ENCODE results near the gene CCDC69. TPM values are rescaled to one million over a fixed set of nuclear protein-coding genes. Genes with fewer than 3 reads are reported as not detected.

The CCDC69 gene
- total RNA-seq, 2 experiments from 2014 or later = 119 to 123 TPM

DNA sequence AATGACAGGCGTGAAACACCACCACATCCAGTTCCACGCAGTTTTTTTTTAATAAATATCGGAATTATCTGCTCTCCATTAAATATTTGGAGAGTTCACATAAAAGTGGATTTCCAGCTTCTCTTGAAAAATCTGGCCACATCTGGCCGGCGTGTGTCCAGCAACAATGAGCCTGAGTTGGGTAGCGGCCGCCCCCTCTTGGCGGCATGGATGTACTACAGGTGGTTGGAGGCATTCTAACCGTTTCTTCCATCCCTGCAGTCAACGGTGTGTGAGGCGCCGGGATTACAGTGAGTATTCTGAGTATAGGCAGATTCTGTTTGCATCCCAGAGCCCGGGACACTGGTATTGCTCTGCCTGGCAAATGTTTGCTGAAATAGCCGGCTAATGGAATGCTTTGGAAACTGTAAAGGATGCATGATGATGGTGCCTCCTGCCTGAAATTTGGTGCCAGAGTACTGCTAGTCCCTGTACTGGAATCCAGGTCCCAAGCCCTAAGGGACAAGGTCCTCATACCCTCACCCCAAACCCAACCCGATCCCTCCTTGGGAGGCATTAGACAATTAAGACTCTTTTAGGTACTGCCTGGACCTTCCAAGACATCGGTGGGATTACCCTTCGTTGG is 15.5 kb upstream of the CCDC69 start:
- no peak for TF ChIP-seq EZH2phosphoT487 (IDR thresholded peaks at IDR 0.05; ENCODE audit: borderline replicate concordance, low read depth, low read length)
- TF ChIP-seq, protein P1, sequence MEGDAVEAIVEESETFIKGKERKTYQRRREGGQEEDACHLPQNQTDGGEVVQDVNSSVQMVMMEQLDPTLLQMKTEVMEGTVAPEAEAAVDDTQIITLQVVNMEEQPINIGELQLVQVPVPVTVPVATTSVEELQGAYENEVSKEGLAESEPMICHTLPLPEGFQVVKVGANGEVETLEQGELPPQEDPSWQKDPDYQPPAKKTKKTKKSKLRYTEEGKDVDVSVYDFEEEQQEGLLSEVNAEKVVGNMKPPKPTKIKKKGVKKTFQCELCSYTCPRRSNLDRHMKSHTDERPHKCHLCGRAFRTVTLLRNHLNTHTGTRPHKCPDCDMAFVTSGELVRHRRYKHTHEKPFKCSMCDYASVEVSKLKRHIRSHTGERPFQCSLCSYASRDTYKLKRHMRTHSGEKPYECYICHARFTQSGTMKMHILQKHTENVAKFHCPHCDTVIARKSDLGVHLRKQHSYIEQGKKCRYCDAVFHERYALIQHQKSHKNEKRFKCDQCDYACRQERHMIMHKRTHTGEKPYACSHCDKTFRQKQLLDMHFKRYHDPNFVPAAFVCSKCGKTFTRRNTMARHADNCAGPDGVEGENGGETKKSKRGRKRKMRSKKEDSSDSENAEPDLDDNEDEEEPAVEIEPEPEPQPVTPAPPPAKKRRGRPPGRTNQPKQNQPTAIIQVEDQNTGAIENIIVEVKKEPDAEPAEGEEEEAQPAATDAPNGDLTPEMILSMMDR (conservative IDR thresholded peaks at IDR 0.05; ENCODE audit: low read length) = peak; percentile 99
- intact Hi-C loops (cut with micrococcal nuclease; ENCODE audit: unreplicated experiment) = loop anchor here (1.0 kb wide), 4 partner anchors 25 to 188 kb away; no protein-coding TSS in a partner anchor
- Histone ChIP-seq H3K9me3 (ENCODE audit: low read length) (no peaks in the 10 kb centered on the region), H2AFZ (ENCODE audit: low read length) (peak overlapping the region; percentile 25; the same call in 1 of the 2 replicates), H3K9me2 (ENCODE audit: insufficient read depth, low read length) (no peaks in the 10 kb centered on the region), H3K4me2 (ENCODE audit: low read length) (peak overlapping the region; percentile 69), H3K4me1 (ENCODE audit: insufficient read depth, low read length, poor library complexity, severe bottlenecking) (peaks cover 79% of the 10 kb centered on the region), H3K4me3 (ENCODE audit: low read depth, low read length, poor library complexity, severe bottlenecking) (peak overlapping the region; percentile 49), H3K36me3 (ENCODE audit: insufficient read depth, low read length) (no peaks in the 10 kb centered on the region), H3K79me2 (ENCODE audit: insufficient read depth, low read depth, low read length) (no peaks in the 10 kb centered on the region), H4K20me1 (ENCODE audit: insufficient read depth, low read length) (no peaks in the 10 kb centered on the region), H3K27ac (ENCODE audit: low read depth, low read length, poor library complexity, severe bottlenecking) (peak overlapping the region; percentile 72)
- BruUV-seq (replicated peaks) = no TSS peak
- ChIA-PET CTCF (ENCODE audit: unreplicated experiment) (interaction anchor here (0.7 to 2.2 kb wide), 12 partner anchors 13 to 122 kb away, joined by 3 to 17 read pairs (median 4); partner anchors contain the start of gene CCDC69), POLR2A (interaction anchor here (0.6 to 13.2 kb wide), 10 partner anchors 12 to 786 kb away, joined by 4 to 272 read pairs (median 8); partner anchors contain the start of genes CCDC69 and GM2A)
- peak; percentile 81 for DNase-seq (ENCODE audit: low spot score)

DNA sequence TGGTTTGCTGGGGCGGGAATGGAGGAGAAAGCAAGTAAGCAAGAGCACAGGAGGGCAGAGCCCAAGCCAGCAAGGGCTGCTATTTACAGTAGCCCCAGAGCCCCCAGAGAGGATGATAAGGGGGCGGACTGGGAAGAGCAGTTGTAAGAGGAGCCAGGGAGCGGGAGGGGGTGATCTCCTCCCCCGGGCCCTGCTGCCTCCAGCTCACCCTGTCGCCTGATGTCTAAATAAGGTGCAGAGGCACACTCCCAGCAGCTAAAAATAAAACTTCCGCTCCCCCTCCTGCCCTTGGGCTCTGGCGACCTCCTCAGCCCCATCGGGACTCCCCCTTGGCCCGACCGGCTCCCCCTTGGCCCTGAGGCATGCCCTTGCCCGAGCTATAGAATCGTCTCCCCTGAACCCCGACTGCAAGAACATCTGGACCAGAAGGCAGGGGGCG is 14.4 kb upstream of the CCDC69 start:
- no TSS peak for BruUV-seq (replicated peaks)
- no peaks in the 10 kb centered on the region for H3K9me3 ChIP-seq (ENCODE audit: low read length)
- H3K9me2 ChIP-seq (ENCODE audit: insufficient read depth, low read length) = no peaks in the 10 kb centered on the region
- peak overlapping the region; percentile 25; the same call in 1 of the 2 replicates for H2AFZ ChIP-seq (ENCODE audit: low read length)
- H3K4me1 ChIP-seq (ENCODE audit: insufficient read depth, low read length, poor library complexity, severe bottlenecking) = peaks cover 88% of the 10 kb centered on the region
- H3K4me3 ChIP-seq (ENCODE audit: low read depth, low read length, poor library complexity, severe bottlenecking) = peak overlapping the region; percentile 49
- no peaks in the 10 kb centered on the region for H3K36me3 ChIP-seq (ENCODE audit: insufficient read depth, low read length)
- CTCF ChIA-PET (ENCODE audit: unreplicated experiment) = interaction anchor here (0.7 to 2.2 kb wide), 11 partner anchors 16 to 123 kb away, joined by 3 to 17 read pairs (median 4); partner anchors contain the start of gene CCDC69
- intact Hi-C loops (cut with micrococcal nuclease; ENCODE audit: unreplicated experiment) = loop anchor here (1.0 kb wide), 1 partner anchor 42 kb away; no protein-coding TSS in a partner anchor
- H4K20me1 ChIP-seq (ENCODE audit: insufficient read depth, low read length) = no peaks in the 10 kb centered on the region
- POLR2A ChIA-PET = interaction anchor here (0.7 to 13.2 kb wide), 16 partner anchors 9 to 123 kb away, joined by 3 to 272 read pairs (median 6); partner anchors contain the start of genes CCDC69 and GM2A
- peak overlapping the region; percentile 69 for H3K4me2 ChIP-seq (ENCODE audit: low read length)
- no peaks in the 10 kb centered on the region for H3K79me2 ChIP-seq (ENCODE audit: insufficient read depth, low read depth, low read length)
- TF ChIP-seq, protein P1 (conservative IDR thresholded peaks at IDR 0.05; ENCODE audit: low read length) = peak; percentile 36
- TF ChIP-seq EZH2phosphoT487 (IDR thresholded peaks at IDR 0.05; ENCODE audit: borderline replicate concordance, low read depth, low read length) = no peak
- peak; percentile 63 for DNase-seq (ENCODE audit: low spot score)
- peak overlapping the region; percentile 72 for H3K27ac ChIP-seq (ENCODE audit: low read depth, low read length, poor library complexity, severe bottlenecking)

All from OCI-LY7 (cell line).